ENCODE measurements around the gene RBM33. TPM values are rescaled to one million over a fixed set of nuclear protein-coding genes. Genes with fewer than 3 reads are reported as not detected.

Gene RBM33
- total and polyA plus RNA-seq, 2 of the 13 experiments (the other 11 are each of a cell fraction or from before 2014, with no cell fraction given) = 12.4 to 28.9 TPM

- no peak for ATAC-seq
Measured at GRCh38 chr7:155609185-155609584, 35.3 kb upstream of the RBM33 start.

More at GRCh38 chr7:155609185-155609584, 35.3 kb upstream of the RBM33 start:
- no peak for FAIRE-seq
- CTCF ChIA-PET (ENCODE audit: low intra/inter-chr PET ratio, low total read pairs) = no interaction called here
- no TSS peak for BruUV-seq (replicated peaks)
- Histone ChIP-seq H3K36me3 (replicated peaks in 1 of 2; ENCODE audit: control insufficient read depth in 1 of 2, insufficient read depth in 2 of 2, low read length in 2 of 2) (no peaks in the 10 kb centered on the region), H4K20me1 (ENCODE audit: insufficient read depth, low read length) (no peaks in the 10 kb centered on the region), H3K4me1 (ENCODE audit: insufficient read depth, low read length) (peaks cover 21% of the 10 kb centered on the region), H3K79me2 (ENCODE audit: insufficient read depth, low read length) (no peaks in the 10 kb centered on the region), H3K4me3 (replicated peaks in 1 of 3; ENCODE audit: insufficient read depth in 1 of 3, low read depth in 2 of 3, low read length in 3 of 3) (no peak overlapping the region), H3K9me3 (ENCODE audit: low read length) (no peaks in the 10 kb centered on the region), H2AFZ (ENCODE audit: low read length) (no peak overlapping the region), H3K4me2 (ENCODE audit: low read depth, low read length) (no peak overlapping the region), H3K27ac (ENCODE audit: extremely low read length, insufficient read depth, low read length) (no peak overlapping the region), H3K9ac (ENCODE audit: insufficient read depth, low read depth, low read length) (no peak overlapping the region), H3K27me3 (ENCODE audit: control insufficient read depth in 1 of 2, insufficient read depth in 2 of 2, low read length in 2 of 2) (no peaks in the 10 kb centered on the region)
- no peak for DNase-seq (ENCODE audit: low spot score)
- in situ Hi-C loops (cut with HindIII; ENCODE audit: extremely low pct_ligation_motif_present, low pct_unique_long_range_greater_than_20kb) = no loop called here
- no peak for TF ChIP-seq CHD4 (IDR thresholded peaks at IDR 0.05; ENCODE audit: borderline replicate concordance, low read length)
- no peak for TF ChIP-seq ETV5 (CRISPR knock-in tag; IDR thresholded peaks at IDR 0.05; ENCODE audit: borderline replicate concordance)
- TF ChIP-seq NCOA5 (CRISPR knock-in tag; IDR thresholded peaks at IDR 0.05) = no peak
- TF ChIP-seq MIER3 (CRISPR knock-in tag; IDR thresholded peaks at IDR 0.05; ENCODE audit: borderline replicate concordance) = no peak
- TF ChIP-seq ZMAT3 (CRISPR knock-in tag; conservative IDR thresholded peaks at IDR 0.05) = no peak
- TF ChIP-seq ZMAT5 (CRISPR knock-in tag; IDR thresholded peaks at IDR 0.05; ENCODE audit: borderline replicate concordance, low read depth) = no peak
- no peak for TF ChIP-seq HNRNPL (IDR thresholded peaks at IDR 0.05; ENCODE audit: low read depth, low read length)
- TF ChIP-seq CHCHD3 (CRISPR knock-in tag; IDR thresholded peaks at IDR 0.05) = no peak
- TF ChIP-seq JARID2 (CRISPR knock-in tag; IDR thresholded peaks at IDR 0.05; ENCODE audit: insufficient replicate concordance) = no peak
- TF ChIP-seq ZNF720 (CRISPR knock-in tag; IDR thresholded peaks at IDR 0.05) = no peak
- no peak for TF ChIP-seq ZNF891 (CRISPR knock-in tag; IDR thresholded peaks at IDR 0.05)
- no peak for TF ChIP-seq ZNF784 (CRISPR knock-in tag; IDR thresholded peaks at IDR 0.05; ENCODE audit: borderline replicate concordance)
- no peak for TF ChIP-seq ZIK1 (CRISPR knock-in tag; IDR thresholded peaks at IDR 0.05; ENCODE audit: borderline replicate concordance, low read depth)
- TF ChIP-seq NFKB2 (CRISPR knock-in tag; IDR thresholded peaks at IDR 0.05; ENCODE audit: borderline replicate concordance) = no peak
- TF ChIP-seq CSRNP2 (CRISPR knock-in tag; conservative IDR thresholded peaks at IDR 0.05; ENCODE audit: low read depth) = no peak
- intact Hi-C loops (cut with micrococcal nuclease; ENCODE audit: unreplicated experiment) = no loop called here
- 92% methylated on average over 12 of the region's 12 CpGs for WGBS (ENCODE audit: low lambda C conversion rate)
- POLR2A ChIA-PET = no interaction called here
